Gastrocnemius medialis (tissue), 4 donors: ENCODE data around the gene HCFC2. TPM values are rescaled to one million over a fixed set of nuclear protein-coding genes. Genes with fewer than 3 reads are reported as not detected.

Source experiments
- ATAC-seq, 2 donors: fragments of 150-250 bp; one replicate each; pipeline ENCODE4 v1.9.1; 2016
- DNase-seq, 2 donors: peaks; one replicate each; pipeline ENCODE4 v3.0.0-alpha.2; 2019
- H3K27ac ChIP-seq, 4 donors: fragments of 200-600 bp; sonication (generic); 1 replicate in 1 of 4; 2 replicates in 3 of 4; pipeline ENCODE4 v1.5.1; 2016 to 2018; ENCODE audit warnings: mild to moderate bottlenecking in 2 of 4, moderate library complexity in 1 of 4
- H3K27me3 ChIP-seq, 3 donors: fragments of 200-600 bp; sonication (generic) in 2 of 3; 1 replicate in 1 of 3; 2 replicates in 2 of 3; pipeline versions ENCODE4 v1.5.1 to v1.6.0; 2016 to 2019; ENCODE audit warnings: mild to moderate bottlenecking in 1 of 3, moderate library complexity in 1 of 3
- H3K36me3 ChIP-seq, 2 donors: fragments of 200-600 bp; sonication (generic) in 1 of 2; one replicate each; pipeline ENCODE4 v1.5.1; 2017 to 2018
- H3K4me1 ChIP-seq, 2 donors: fragments of 200-600 bp; sonication (generic) in 1 of 2; one replicate each; pipeline ENCODE4 v1.5.1; 2016 to 2017; ENCODE audit warnings: mild to moderate bottlenecking in 2 of 2
- H3K4me3 ChIP-seq, 4 donors: fragments of 200-600 bp; sonication (generic) in 3 of 4; 1 replicate in 1 of 4; 2 replicates in 3 of 4; pipeline ENCODE4 v1.5.1; 2016 to 2019; ENCODE audit warnings: mild to moderate bottlenecking in 2 of 4
- H3K9me3 ChIP-seq, 3 donors: fragments of 200-600 bp; sonication (generic) in 2 of 3; 1 replicate in 1 of 3; 2 replicates in 2 of 3; pipeline ENCODE4 v1.5.1; 2016 to 2019
- POLR2A ChIP-seq, 2 donors: fragments of 450-650 bp; IDR thresholded peaks; one replicate each; pipeline ENCODE4 v1.6.1; 2017; ENCODE audit warnings: antibody characterized with exemption in 2 of 2, mild to moderate bottlenecking in 2 of 2, moderate library complexity in 2 of 2
- in situ Hi-C, 4 donors: fragments of 200-750 bp; cut with MboI; loops; one replicate each; pipeline versions ENCODE4 v1.15.0 to v1.8.0; 2017; ENCODE audit warnings: low sequenced_read_pairs in 4 of 4
- intact Hi-C: fragments of 100-400 bp; cut with DNase I; formaldehyde crosslinking; loops from one replicate; pipeline ENCODE4 v1.15.1; 2023; ENCODE audit warnings: low total_unique reads
- total RNA-seq, 4 donors: library from RNA; depleted of rRNA; stranded (reverse); fragments of >200 nt; gene quantifications; one replicate each; pipeline versions ENCODE4 v1.1.0 to v1.2.3, GENCODE V29; 2016
- TF ChIP-seq, protein P1 (sequence below), 5 experiments: fragments of 450-650 bp in 3 of 5; fragments of 200-600 bp in 2 of 5; sonication (generic) in 2 of 5; IDR thresholded peaks in 4 of 5; conservative IDR thresholded peaks in 1 of 5; 1 replicate in 4 of 5; 2 replicates in 1 of 5; pipeline ENCODE4 v1.5.1; 2016 to 2019; ENCODE audit warnings: antibody characterized with exemption in 5 of 5, mild to moderate bottlenecking in 3 of 5, moderate library complexity in 3 of 5

Gene HCFC2
- total RNA-seq, 4 donors from 2014 or later, result 19.4 to 27.7 (median 21.8) TPM

DNA sequence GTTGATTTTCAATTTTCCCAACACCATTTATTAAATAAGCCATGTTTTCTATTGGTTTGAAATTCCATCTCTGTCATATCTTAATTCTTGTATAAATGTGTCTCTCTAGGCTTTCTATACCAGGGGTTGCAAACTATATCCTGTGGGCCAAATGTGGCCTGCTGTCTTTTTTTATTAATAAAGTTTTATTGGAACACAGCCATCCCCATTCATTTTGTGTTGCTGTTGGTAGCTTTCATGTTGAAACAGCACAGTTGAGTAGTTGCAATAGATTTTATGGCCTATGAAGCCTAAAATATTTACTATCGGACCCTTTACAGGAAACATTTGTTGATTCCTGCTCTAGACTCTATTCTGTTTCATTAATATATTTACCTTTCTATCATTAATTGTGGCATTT, 9.4 kb downstream of the HCFC2 start:
- DNase-seq (no peak), ATAC-seq (no peak)
- intact Hi-C loops, result no loop called here
- H3K27ac ChIP-seq, result no peak overlapping the region
- TF ChIP-seq, protein P1, sequence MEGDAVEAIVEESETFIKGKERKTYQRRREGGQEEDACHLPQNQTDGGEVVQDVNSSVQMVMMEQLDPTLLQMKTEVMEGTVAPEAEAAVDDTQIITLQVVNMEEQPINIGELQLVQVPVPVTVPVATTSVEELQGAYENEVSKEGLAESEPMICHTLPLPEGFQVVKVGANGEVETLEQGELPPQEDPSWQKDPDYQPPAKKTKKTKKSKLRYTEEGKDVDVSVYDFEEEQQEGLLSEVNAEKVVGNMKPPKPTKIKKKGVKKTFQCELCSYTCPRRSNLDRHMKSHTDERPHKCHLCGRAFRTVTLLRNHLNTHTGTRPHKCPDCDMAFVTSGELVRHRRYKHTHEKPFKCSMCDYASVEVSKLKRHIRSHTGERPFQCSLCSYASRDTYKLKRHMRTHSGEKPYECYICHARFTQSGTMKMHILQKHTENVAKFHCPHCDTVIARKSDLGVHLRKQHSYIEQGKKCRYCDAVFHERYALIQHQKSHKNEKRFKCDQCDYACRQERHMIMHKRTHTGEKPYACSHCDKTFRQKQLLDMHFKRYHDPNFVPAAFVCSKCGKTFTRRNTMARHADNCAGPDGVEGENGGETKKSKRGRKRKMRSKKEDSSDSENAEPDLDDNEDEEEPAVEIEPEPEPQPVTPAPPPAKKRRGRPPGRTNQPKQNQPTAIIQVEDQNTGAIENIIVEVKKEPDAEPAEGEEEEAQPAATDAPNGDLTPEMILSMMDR (IDR thresholded peaks at IDR 0.05 in 4 of 5, conservative IDR thresholded peaks at IDR 0.05 in 1 of 5), result no peak
- no peak for TF ChIP-seq POLR2A (IDR thresholded peaks at IDR 0.05)
- no peak overlapping the region for H3K4me3 ChIP-seq
- peaks cover 0 to 25% of the 10 kb centered on the region in 2 donors for H3K36me3 ChIP-seq
- in situ Hi-C loops, result no loop called here
- no peaks in the 10 kb centered on the region for H3K27me3 ChIP-seq
- H3K9me3 ChIP-seq, result no peaks in the 10 kb centered on the region
- H3K4me1 ChIP-seq, result no peaks in the 10 kb centered on the region

DNA sequence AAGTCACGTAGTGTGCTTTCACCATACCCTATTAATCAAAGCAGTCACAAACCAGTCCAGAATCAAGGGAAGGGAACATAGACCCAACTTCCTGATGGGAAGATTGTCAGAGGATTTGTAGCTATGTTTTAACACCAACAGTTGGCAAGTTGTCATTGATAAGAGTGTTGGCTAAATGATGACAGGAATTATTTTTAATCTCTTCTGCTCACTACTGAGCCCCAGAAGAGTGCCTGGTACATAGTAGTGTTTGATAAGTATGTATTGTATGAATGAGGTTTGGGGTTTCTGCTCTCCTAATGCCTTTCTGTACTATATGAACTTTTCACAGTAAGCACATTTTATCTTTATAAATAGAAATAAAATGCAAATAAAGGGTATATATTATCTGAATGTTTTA, 14.7 kb downstream of the HCFC2 start:
- H3K9me3 ChIP-seq, result no peaks in the 10 kb centered on the region
- TF ChIP-seq POLR2A (IDR thresholded peaks at IDR 0.05), result no peak
- TF ChIP-seq, protein P1 (IDR thresholded peaks at IDR 0.05 in 4 of 5, conservative IDR thresholded peaks at IDR 0.05 in 1 of 5), result no peak
- H3K4me1 ChIP-seq, result no peaks in the 10 kb centered on the region
- in situ Hi-C loops (no loop called here), intact Hi-C loops (no loop called here)
- H3K36me3 ChIP-seq, result peaks cover 3 to 49% of the 10 kb centered on the region in 2 donors
- no peaks in the 10 kb centered on the region for H3K27me3 ChIP-seq
- ATAC-seq (no peak), DNase-seq (no peak)
- H3K4me3 ChIP-seq, result no peak overlapping the region
- no peak overlapping the region for H3K27ac ChIP-seq

DNA sequence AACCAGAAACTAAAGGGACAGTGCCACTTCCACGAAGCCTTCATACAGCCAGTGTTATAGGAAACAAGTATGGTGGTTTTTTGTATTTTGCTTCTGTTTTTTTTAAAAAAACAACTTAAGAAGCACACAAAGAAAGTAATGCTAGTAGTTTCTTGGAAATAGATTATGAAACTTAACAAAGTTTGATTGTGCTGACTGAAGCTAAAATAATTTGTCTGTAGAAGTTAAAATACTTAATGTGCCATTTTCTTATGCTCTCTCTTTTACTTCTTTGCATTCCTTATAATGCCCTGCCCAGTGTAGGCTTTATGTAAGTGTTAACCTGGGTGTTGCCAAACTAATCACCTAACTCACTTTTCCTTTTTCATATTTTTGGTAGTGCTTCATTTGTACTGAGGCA, 16.4 kb downstream of the HCFC2 start:
- Histone ChIP-seq H3K27ac (no peak overlapping the region), H3K9me3 (no peaks in the 10 kb centered on the region), H3K36me3 (peaks cover 3 to 52% of the 10 kb centered on the region in 2 donors), H3K27me3 (no peaks in the 10 kb centered on the region), H3K4me3 (no peak overlapping the region), H3K4me1 (no peaks in the 10 kb centered on the region)
- TF ChIP-seq POLR2A (IDR thresholded peaks at IDR 0.05), result no peak
- in situ Hi-C loops, result no loop called here
- intact Hi-C loops, result no loop called here
- DNase-seq (no peak), ATAC-seq (no peak)

DNA sequence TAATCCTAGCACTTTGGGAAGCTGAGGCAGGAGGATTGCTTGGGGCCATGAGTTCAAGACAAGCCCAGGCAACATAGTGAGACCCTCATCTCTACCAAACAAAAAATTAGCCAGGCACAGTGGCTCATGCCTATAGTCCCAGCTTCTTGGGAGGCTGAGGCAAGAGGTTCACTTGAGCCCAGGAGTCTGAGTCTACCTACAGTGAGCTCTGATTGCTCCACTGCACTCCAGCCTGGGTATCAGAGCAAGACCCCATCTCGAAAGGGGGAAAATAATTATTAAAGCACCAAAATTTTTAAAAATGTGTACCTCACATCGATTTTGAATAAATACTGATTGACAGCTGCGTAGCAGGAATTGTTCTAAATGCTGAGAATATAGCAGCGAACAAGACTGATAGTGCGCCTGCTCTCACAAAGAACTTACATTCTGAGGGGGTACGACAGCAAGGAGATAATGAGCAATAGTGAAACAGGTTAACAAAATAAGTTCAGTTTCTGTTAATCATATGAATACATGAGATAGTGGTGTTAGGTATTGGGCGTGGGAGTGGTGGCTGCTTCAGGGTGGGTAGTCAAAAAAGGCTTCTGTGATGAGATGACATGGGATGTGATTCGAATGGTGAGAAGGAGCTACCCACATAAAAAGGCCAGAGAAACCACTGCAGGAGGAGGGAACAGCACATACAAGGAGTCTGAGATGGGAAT, 19.6 kb downstream of the HCFC2 start:
- in situ Hi-C loops, result no loop called here
- no peak for TF ChIP-seq POLR2A (IDR thresholded peaks at IDR 0.05)
- TF ChIP-seq, protein P1 (IDR thresholded peaks at IDR 0.05 in 4 of 5, conservative IDR thresholded peaks at IDR 0.05 in 1 of 5), result no peak
- ATAC-seq (no peak), DNase-seq (no peak)
- Histone ChIP-seq H3K4me3 (no peak overlapping the region), H3K27ac (no peak overlapping the region), H3K36me3 (peaks cover 3 to 76% of the 10 kb centered on the region in 2 donors), H3K27me3 (no peaks in the 10 kb centered on the region), H3K9me3 (no peaks in the 10 kb centered on the region), H3K4me1 (no peaks in the 10 kb centered on the region)
- intact Hi-C loops, result no loop called here

DNA sequence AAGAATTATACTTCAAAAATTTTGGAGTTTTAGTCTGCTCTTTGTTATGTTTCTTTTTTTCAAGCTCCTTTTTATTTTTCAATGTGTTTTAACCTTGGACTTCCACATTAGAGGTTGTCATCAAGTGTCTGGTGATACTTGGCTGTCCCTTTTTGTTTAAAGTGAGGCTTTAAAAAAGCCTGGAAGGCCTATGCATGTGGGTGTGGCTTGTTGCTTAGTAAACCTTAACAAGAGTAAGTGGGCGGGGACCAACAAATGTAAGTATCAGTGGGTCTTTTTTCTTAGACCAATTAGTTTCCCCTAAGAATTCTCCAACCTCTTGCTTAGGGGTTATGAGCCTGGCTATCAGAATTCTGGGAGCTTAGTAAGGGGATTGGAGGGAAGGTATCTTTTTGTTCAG, 26.4 kb downstream of the HCFC2 start:
- Histone ChIP-seq H3K9me3 (no peaks in the 10 kb centered on the region), H3K27ac (no peak overlapping the region), H3K36me3 (peaks cover 0 to 80% of the 10 kb centered on the region in 2 donors), H3K27me3 (no peaks in the 10 kb centered on the region), H3K4me1 (no peaks in the 10 kb centered on the region), H3K4me3 (no peak overlapping the region)
- ATAC-seq (no peak), DNase-seq (no peak)
- in situ Hi-C loops, result no loop called here
- intact Hi-C loops, result no loop called here
- no peak for TF ChIP-seq POLR2A (IDR thresholded peaks at IDR 0.05)
- TF ChIP-seq, protein P1 (IDR thresholded peaks at IDR 0.05 in 4 of 5, conservative IDR thresholded peaks at IDR 0.05 in 1 of 5), result no peak
